B cell (primary cell): ENCODE results near the gene LPXN. TPM values are rescaled to one million over a fixed set of nuclear protein-coding genes. Genes with fewer than 3 reads are reported as not detected.

Source experiments
- ATAC-seq: fragments of 200-7000 bp; cut with Tn5 transposase; one replicate; pipeline ENCODE4 v1.10.0; 2021; ENCODE audit warnings: low read depth, mild to moderate bottlenecking, moderate number of reproducible peaks, moderate library complexity
- CTCF ChIA-PET: fragments of 350-600 bp; sonication (Branson Sonifier 250); formaldehyde crosslinking; loops from one replicate; lab custom pipeline; 2021; ENCODE audit warnings: antibody characterized with exemption, inconsistent platforms; lab: Charles Lee
- POLR2A ChIA-PET: fragments of 350-600 bp; sonication (Branson Sonifier 250); formaldehyde crosslinking; loops from one replicate; lab custom pipeline; 2021; ENCODE audit warnings: antibody characterized with exemption; lab: Charles Lee
- DNase-seq: peaks from one replicate; pipeline ENCODE4 v3.0.0; 2013
- H2AFZ ChIP-seq: 2 replicates; pipeline ENCODE4 v1.6.1; 2012; ENCODE audit warnings: mild to moderate bottlenecking, low read depth, low read length; ENCODE audit not compliant: insufficient read depth, poor library complexity, severe bottlenecking
- H3K27ac ChIP-seq, 2 donors: 1 replicate in 1 of 2; 2 replicates in 1 of 2; pipeline ENCODE4 v1.5.1; 2012 to 2013; ENCODE audit warnings: low read length in 2 of 2, mild to moderate bottlenecking in 2 of 2, moderate library complexity in 1 of 2
- H3K27me3 ChIP-seq, 4 experiments: fragments of 200-600 bp in 1 of 4; sonication (generic) in 1 of 4; replicated peaks in 1 of 4; 1 replicate in 2 of 4; 2 replicates in 2 of 4; pipeline versions ENCODE4 v1.6.1 to v1.7.0; 2013 to 2016; ENCODE audit warnings: low read length in 3 of 4, mild to moderate bottlenecking in 2 of 4, mixed read lengths in 1 of 4, moderate library complexity in 1 of 4; ENCODE audit not compliant: insufficient read depth in 4 of 4, control insufficient read depth in 3 of 4; ENCODE audit errors: control extremely low read depth in 1 of 4
- H3K36me3 ChIP-seq, 2 experiments: replicated peaks in 1 of 2; 1 replicate in 1 of 2; 2 replicates in 1 of 2; pipeline versions ENCODE4 v1.6.1 to v1.7.1; 2013; ENCODE audit warnings: low read length in 1 of 2; ENCODE audit not compliant: insufficient read depth in 2 of 2, control insufficient read depth in 1 of 2; ENCODE audit errors: control extremely low read depth in 1 of 2, extremely low read depth in 1 of 2
- H3K4me1 ChIP-seq, 2 donors: fragments of 200-600 bp in 1 of 2; sonication (generic) in 1 of 2; 1 replicate in 1 of 2; 2 replicates in 1 of 2; pipeline versions ENCODE4 v1.5.1 to v1.6.1; 2013 to 2017; ENCODE audit warnings: low read length in 2 of 2; ENCODE audit not compliant: control insufficient read depth in 2 of 2, insufficient read depth in 2 of 2
- H3K4me2 ChIP-seq: replicated peaks from 2 replicates; pipeline ENCODE3; 2012; ENCODE audit warnings: mild to moderate bottlenecking, low read depth, low read length; ENCODE audit not compliant: poor library complexity, severe bottlenecking
- H3K4me3 ChIP-seq, 5 experiments: fragments of 200-600 bp in 1 of 5; sonication (generic) in 1 of 5; 1 replicate in 3 of 5; 2 replicates in 2 of 5; pipeline versions ENCODE4 v1.5.1 to v1.7.0; 2011 to 2016; ENCODE audit warnings: low read length in 4 of 5, mild to moderate bottlenecking in 4 of 5, low read depth in 2 of 5, control low read depth in 1 of 5, moderate library complexity in 1 of 5; ENCODE audit not compliant: insufficient read depth in 1 of 5; ENCODE audit errors: control extremely low read depth in 1 of 5, extremely low read depth in 1 of 5
- H3K79me2 ChIP-seq: fragments of 200-600 bp; sonication (generic); one replicate; pipeline ENCODE4 v1.6.0; 2016; ENCODE audit warnings: low read length; ENCODE audit not compliant: control insufficient read depth, insufficient read depth
- H3K9ac ChIP-seq: fragments of 200-600 bp; sonication (generic); 2 replicates; pipeline ENCODE4 v1.6.1; 2017; ENCODE audit warnings: mild to moderate bottlenecking, low read length, moderate library complexity
- H3K9me3 ChIP-seq, 3 donors: one replicate each; pipeline versions ENCODE4 v1.6.1 to v1.7.1; 2013; ENCODE audit warnings: low read length in 2 of 3; ENCODE audit not compliant: control insufficient read depth in 2 of 3, insufficient read depth in 1 of 3; ENCODE audit errors: control extremely low read depth in 1 of 3
- H4K20me1 ChIP-seq: 2 replicates; pipeline ENCODE4 v1.6.0; 2012; ENCODE audit warnings: mild to moderate bottlenecking, low read length; ENCODE audit not compliant: insufficient read depth, control insufficient read depth, poor library complexity, severe bottlenecking
- H3K27ac Mint-ChIP-seq: one replicate; pipeline ENCODE4 v1.8.0; 2021; ENCODE audit warnings: mixed read lengths
- H3K27me3 Mint-ChIP-seq: one replicate; pipeline ENCODE4 v1.8.0; 2021; ENCODE audit warnings: mixed read lengths
- H3K4me1 Mint-ChIP-seq: one replicate; pipeline ENCODE4 v1.8.0; 2021; ENCODE audit warnings: mixed read lengths
- H3K4me3 Mint-ChIP-seq: one replicate; pipeline ENCODE4 v1.8.0; 2021; ENCODE audit warnings: mixed read lengths
- H3K9me3 Mint-ChIP-seq: one replicate; pipeline ENCODE4 v1.8.0; 2022; ENCODE audit warnings: mixed read lengths; ENCODE audit not compliant: insufficient read depth
- CTCF ChIP-seq: fragments of 200-600 bp; IDR thresholded peaks from one replicate; pipeline ENCODE4 v1.8.0; 2022; ENCODE audit warnings: antibody characterized with exemption, mild to moderate bottlenecking
- EZH2 ChIP-seq: IDR thresholded peaks from 2 replicates; pipeline ENCODE4 v1.6.1; 2012; ENCODE audit warnings: borderline replicate concordance, low read depth, mild to moderate bottlenecking, moderate library complexity, low read length; ENCODE audit not compliant: insufficient read depth, poor library complexity, severe bottlenecking
- WGBS: methylation state at CpG from one replicate; pipeline ENCODE4 v1.1.5; 2013; ENCODE audit warnings: missing lambda C conversion rate; ENCODE audit not compliant: insufficient coverage; 5-methylcytosine and 5-hydroxymethylcytosine counted together
- intact Hi-C: fragments of 100-400 bp; cut with micrococcal nuclease; formaldehyde crosslinking; loops from one replicate; pipeline ENCODE4 v1.10.0; 2022
- polyA plus RNA-seq: library from polyadenylated mRNA; depleted of rRNA; stranded (reverse); fragments of >200 nt; gene quantifications from 2 replicates; pipeline ENCODE4 v1.2.3, GENCODE V29; 2012
- total RNA-seq, 2 donors: library from RNA; stranded (reverse); fragments of 120-200 nt in 1 of 2; gene quantifications; 1 replicate in 1 of 2; 2 replicates in 1 of 2; pipeline versions ENCODE4 v1.2.3 to v1.2.4, GENCODE V29; 2013 to 2022

LPXN gene
- total and polyA plus RNA-seq, 2 donors (not counting 1 experiment from before 2014, with no cell fraction given) = 59.2 to 209 TPM

- whole genome bisulfite sequencing = 100% methylated on average over 2 of the region's 2 CpGs
- Histone ChIP-seq H3K4me3 (no peak overlapping the region), H3K36me3 (peaks cover 15 to 33% of the 10 kb centered on the region in 2 experiments), H3K4me1 (peaks cover 18 to 22% of the 10 kb centered on the region in 2 donors), H3K79me2 (peaks cover 74% of the 10 kb centered on the region), H3K27me3 (no peaks in the 10 kb centered on the region), H3K9ac (no peak overlapping the region), H3K27ac (peak overlapping the region in 1 of 2 donors; percentile 49), H2AFZ (no peak overlapping the region), H3K4me2 (no peak overlapping the region), H3K9me3 (no peaks in the 10 kb centered on the region), H4K20me1 (no peaks in the 10 kb centered on the region)
- ATAC-seq (no peak), DNase-seq (no peak)
- Mint-ChIP-seq H3K27me3 (no peaks in the 10 kb centered on the region), H3K27ac (no peak overlapping the region), H3K4me3 (no peak overlapping the region), H3K4me1 (peaks cover 42% of the 10 kb centered on the region), H3K9me3 (no peaks in the 10 kb centered on the region)
- ChIA-PET CTCF (interaction anchor here (1.0 to 1.4 kb wide), 3 partner anchors 14 to 597 kb away, joined by 3 to 5 read pairs (median 4); partner anchors contain the start of gene LPXN), POLR2A (no interaction called here)
- intact Hi-C loops = no loop called here
- TF ChIP-seq CTCF = no peak
- TF ChIP-seq EZH2 = no peak
Observed at GRCh38 chr11:58561394-58562098, 14.1 kb downstream of the LPXN start.

- peaks cover 15 to 33% of the 10 kb centered on the region in 2 experiments for H3K36me3 ChIP-seq
- no peak overlapping the region for H2AFZ ChIP-seq
- ChIA-PET CTCF (interaction anchor here (1.0 to 1.9 kb wide), 3 partner anchors 12 to 37 kb away, joined by 3 to 8 read pairs (median 5); partner anchors contain the start of gene LPXN), POLR2A (no interaction called here)
- intact Hi-C loops = no loop called here
- H3K4me3 ChIP-seq = no peak overlapping the region
- Mint-ChIP-seq H3K27me3 (no peaks in the 10 kb centered on the region), H3K9me3 (no peaks in the 10 kb centered on the region), H3K4me1 (peaks cover 41% of the 10 kb centered on the region), H3K4me3 (no peak overlapping the region), H3K27ac (no peak overlapping the region)
- DNase-seq (no peak), ATAC-seq (no peak)
- no peak overlapping the region for H3K4me2 ChIP-seq
- no CpG with 5 or more reads among the region's 2 CpGs for WGBS
- TF ChIP-seq EZH2 (no peak), CTCF (no peak)
- peak overlapping the region in 1 of 2 donors; percentile 49 for H3K27ac ChIP-seq
- no peak overlapping the region for H3K9ac ChIP-seq
- H4K20me1 ChIP-seq = no peaks in the 10 kb centered on the region
- no peaks in the 10 kb centered on the region for H3K9me3 ChIP-seq
- peaks cover 67% of the 10 kb centered on the region for H3K79me2 ChIP-seq
- peaks cover 18 to 22% of the 10 kb centered on the region in 2 donors for H3K4me1 ChIP-seq
- no peaks in the 10 kb centered on the region for H3K27me3 ChIP-seq
Observed at GRCh38 chr11:58560842-58561241, 14.8 kb downstream of the LPXN start.
